Muscle layer of duodenum (tissue), 2 donors: ENCODE measurements around the gene FBXW12.

Source experiments
- H3K27ac ChIP-seq: one replicate; pipeline ENCODE4 v1.7.0; 2013; ENCODE audit warnings: mild to moderate bottlenecking, low read length
- H3K27me3 ChIP-seq: one replicate; pipeline ENCODE4 v1.7.0; 2013; ENCODE audit warnings: low read depth, mild to moderate bottlenecking, control low read depth, low read length
- H3K36me3 ChIP-seq, 2 donors: one replicate each; pipeline ENCODE4 v1.7.0; 2013; ENCODE audit warnings: low read length in 2 of 2, control low read depth in 1 of 2, mild to moderate bottlenecking in 1 of 2; ENCODE audit not compliant: insufficient read depth in 2 of 2, control insufficient read depth in 1 of 2
- H3K4me1 ChIP-seq, 2 donors: one replicate each; pipeline ENCODE4 v1.7.0; 2013; ENCODE audit warnings: low read length in 2 of 2, mild to moderate bottlenecking in 2 of 2, control low read depth in 1 of 2, moderate library complexity in 1 of 2; ENCODE audit not compliant: insufficient read depth in 2 of 2, control insufficient read depth in 1 of 2
- H3K4me3 ChIP-seq, 2 donors: one replicate each; pipeline ENCODE4 v1.7.0; 2013; ENCODE audit warnings: low read length in 2 of 2, low read depth in 1 of 2, mild to moderate bottlenecking in 1 of 2
- H3K9me3 ChIP-seq, 2 donors: one replicate each; pipeline ENCODE4 v1.7.0; 2013; ENCODE audit warnings: low read length in 2 of 2, control low read depth in 1 of 2, mild to moderate bottlenecking in 1 of 2; ENCODE audit not compliant: control insufficient read depth in 1 of 2
- donor health status: healthy.

Gene FBXW12

GRCh38 chr3:48347500-48347899 lies 24.5 kb upstream of the FBXW12 start:
- Histone ChIP-seq H3K27me3 (no peaks in the 10 kb centered on the region), H3K9me3 (no peaks in the 10 kb centered on the region), H3K27ac (no peak overlapping the region), H3K36me3 (no peaks in the 10 kb centered on the region), H3K4me1 (no peaks in the 10 kb centered on the region), H3K4me3 (no peak overlapping the region)

- Histone ChIP-seq H3K4me3 (no peak overlapping the region), H3K27me3 (no peaks in the 10 kb centered on the region), H3K4me1 (no peaks in the 10 kb centered on the region), H3K36me3 (no peaks in the 10 kb centered on the region), H3K27ac (no peak overlapping the region), H3K9me3 (no peaks in the 10 kb centered on the region)
Measured at GRCh38 chr3:48352546-48352945, 19.5 kb upstream of the FBXW12 start.

- H3K4me3 ChIP-seq, result no peak overlapping the region
- H3K4me1 ChIP-seq, result no peaks in the 10 kb centered on the region
- no peaks in the 10 kb centered on the region for H3K27me3 ChIP-seq
- H3K9me3 ChIP-seq, result no peaks in the 10 kb centered on the region
- H3K36me3 ChIP-seq, result no peaks in the 10 kb centered on the region
- H3K27ac ChIP-seq, result no peak overlapping the region
Measured at GRCh38 chr3:48353987-48354386, 18.0 kb upstream of the FBXW12 start.

- Histone ChIP-seq H3K9me3 (peaks cover 0 to 2% of the 10 kb centered on the region in 2 donors), H3K27me3 (no peaks in the 10 kb centered on the region), H3K4me3 (no peak overlapping the region), H3K4me1 (no peaks in the 10 kb centered on the region), H3K27ac (no peak overlapping the region), H3K36me3 (no peaks in the 10 kb centered on the region)
Measured at GRCh38 chr3:48356419-48356818, 15.6 kb upstream of the FBXW12 start.

- peaks cover 0 to 4% of the 10 kb centered on the region in 2 donors for H3K9me3 ChIP-seq
- no peaks in the 10 kb centered on the region for H3K27me3 ChIP-seq
- H3K36me3 ChIP-seq, result no peaks in the 10 kb centered on the region
- H3K4me1 ChIP-seq, result no peaks in the 10 kb centered on the region
- no peak overlapping the region for H3K27ac ChIP-seq
- no peak overlapping the region for H3K4me3 ChIP-seq
Measured at GRCh38 chr3:48361928-48362327, 10.1 kb upstream of the FBXW12 start.

- no peaks in the 10 kb centered on the region for H3K4me1 ChIP-seq
- H3K9me3 ChIP-seq, result peaks cover 0 to 4% of the 10 kb centered on the region in 2 donors
- no peaks in the 10 kb centered on the region for H3K27me3 ChIP-seq
- no peaks in the 10 kb centered on the region for H3K36me3 ChIP-seq
- no peak overlapping the region for H3K4me3 ChIP-seq
- no peak overlapping the region for H3K27ac ChIP-seq
Measured at GRCh38 chr3:48364840-48365239, 7.2 kb upstream of the FBXW12 start.

- no peaks in the 10 kb centered on the region for H3K4me1 ChIP-seq
Measured at GRCh38 chr3:48367201-48367600, 4.8 kb upstream of the FBXW12 start.

GRCh38 chr3:48369693-48370332 lies 2.2 kb upstream of the FBXW12 start:
- H3K27ac ChIP-seq, result no peak overlapping the region

More at GRCh38 chr3:48367201-48367600, 4.8 kb upstream of the FBXW12 start:
- no peaks in the 10 kb centered on the region for H3K36me3 ChIP-seq
- no peak overlapping the region for H3K4me3 ChIP-seq
- H3K27ac ChIP-seq, result no peak overlapping the region
- no peaks in the 10 kb centered on the region for H3K27me3 ChIP-seq
- peaks cover 0 to under 1% of the 10 kb centered on the region in 2 donors for H3K9me3 ChIP-seq

GRCh38 chr3:48370333-48370713 lies 1.7 kb upstream of the FBXW12 start:
- H3K9me3 ChIP-seq, result no peaks in the 10 kb centered on the region
- H3K36me3 ChIP-seq, result no peaks in the 10 kb centered on the region
- H3K27me3 ChIP-seq, result no peaks in the 10 kb centered on the region
- H3K4me3 ChIP-seq, result no peak overlapping the region
- H3K27ac ChIP-seq, result no peak overlapping the region
- no peaks in the 10 kb centered on the region for H3K4me1 ChIP-seq

More at GRCh38 chr3:48369693-48370332, 2.2 kb upstream of the FBXW12 start:
- Histone ChIP-seq H3K9me3 (no peaks in the 10 kb centered on the region), H3K4me3 (no peak overlapping the region), H3K4me1 (no peaks in the 10 kb centered on the region), H3K27me3 (no peaks in the 10 kb centered on the region), H3K36me3 (no peaks in the 10 kb centered on the region)

- H3K4me3 ChIP-seq, result no peak overlapping the region
- no peaks in the 10 kb centered on the region for H3K9me3 ChIP-seq
- no peaks in the 10 kb centered on the region for H3K4me1 ChIP-seq
Measured at GRCh38 chr3:48372377-48372770, 355 bp downstream of the FBXW12 start.

GRCh38 chr3:48372862-48373435 lies 930 bp downstream of the FBXW12 start:
- no peak overlapping the region for H3K4me3 ChIP-seq
- H3K4me1 ChIP-seq, result no peaks in the 10 kb centered on the region
- no peaks in the 10 kb centered on the region for H3K27me3 ChIP-seq
- H3K36me3 ChIP-seq, result no peaks in the 10 kb centered on the region
- H3K27ac ChIP-seq, result no peak overlapping the region
- no peaks in the 10 kb centered on the region for H3K9me3 ChIP-seq

More at GRCh38 chr3:48372377-48372770, 355 bp downstream of the FBXW12 start:
- Histone ChIP-seq H3K27me3 (no peaks in the 10 kb centered on the region), H3K27ac (no peak overlapping the region), H3K36me3 (no peaks in the 10 kb centered on the region)

- Histone ChIP-seq H3K9me3 (no peaks in the 10 kb centered on the region), H3K36me3 (no peaks in the 10 kb centered on the region), H3K4me3 (no peak overlapping the region), H3K27ac (no peak overlapping the region), H3K4me1 (no peaks in the 10 kb centered on the region), H3K27me3 (peaks cover 4% of the 10 kb centered on the region)
Measured at GRCh38 chr3:48387634-48388033, 15.6 kb downstream of the FBXW12 start.
